Measurements from ENCODE around the gene MYO5B. TPM values are rescaled to one million over a fixed set of nuclear protein-coding genes. Genes with fewer than 3 reads are reported as not detected.
"Not testable (repeated sequence)": the region's sequence is repeated elsewhere in the genome, so short reads cannot be mapped to it uniquely, and the experiment has no call there.

The MYO5B gene
- total RNA-seq, 2 experiments from 2014 or later = not detected

GRCh38 chr18:49811151-49811938 is 383.6 kb downstream of the MYO5B start:
- ATAC-seq (ENCODE audit: low read depth) (no peak), DNase-seq (no peak)
- Mint-ChIP-seq H3K4me1 (peaks cover 42% of the 10 kb centered on the region), H3K27ac (no peak overlapping the region), H3K27me3 (no peaks in the 10 kb centered on the region), H3K36me3 (peaks cover 52% of the 10 kb centered on the region), H3K4me3 (peak overlapping the region; percentile 93), H3K9me3 (peaks cover 10% of the 10 kb centered on the region)
- POLR2A ChIA-PET = interaction anchor here (0.7 to 1.7 kb wide), 3 partner anchors 9 to 301 kb away, joined by 3 to 8 read pairs (median 5); no protein-coding TSS in a partner anchor

GRCh38 chr18:49808553-49809191 is 386.3 kb downstream of the MYO5B start:
- H3K27me3 Mint-ChIP-seq; DNase-seq; H3K4me3 Mint-ChIP-seq; POLR2A ChIA-PET; H3K27ac Mint-ChIP-seq; H3K9me3 Mint-ChIP-seq; ATAC-seq (ENCODE audit: low read depth): not testable (repeated sequence)
- peaks cover 45% of the 10 kb centered on the region for H3K4me1 Mint-ChIP-seq
- peaks cover 51% of the 10 kb centered on the region for H3K36me3 Mint-ChIP-seq

- no peak for ATAC-seq (ENCODE audit: low read depth)
- peaks cover 55% of the 10 kb centered on the region for H3K36me3 Mint-ChIP-seq
- POLR2A ChIA-PET = no interaction called here
- no peak for DNase-seq
- no peak overlapping the region for H3K4me3 Mint-ChIP-seq
- H3K27ac Mint-ChIP-seq = no peak overlapping the region
- peaks cover 23% of the 10 kb centered on the region for H3K4me1 Mint-ChIP-seq
- peaks cover 6% of the 10 kb centered on the region for H3K9me3 Mint-ChIP-seq
- no peaks in the 10 kb centered on the region for H3K27me3 Mint-ChIP-seq
Observed at GRCh38 chr18:49804096-49804495, 390.9 kb downstream of the MYO5B start.

GRCh38 chr18:49802623-49803022 is 392.3 kb downstream of the MYO5B start:
- DNase-seq (no peak), ATAC-seq (ENCODE audit: low read depth) (no peak)
- Mint-ChIP-seq H3K9me3 (no peaks in the 10 kb centered on the region), H3K4me1 (peaks cover 23% of the 10 kb centered on the region), H3K36me3 (peaks cover 49% of the 10 kb centered on the region), H3K27me3 (no peaks in the 10 kb centered on the region), H3K4me3 (no peak overlapping the region), H3K27ac (no peak overlapping the region)
- POLR2A ChIA-PET = no interaction called here

GRCh38 chr18:49800491-49800890 is 394.5 kb downstream of the MYO5B start:
- H3K9me3 Mint-ChIP-seq; H3K4me3 Mint-ChIP-seq; ATAC-seq (ENCODE audit: low read depth); DNase-seq; POLR2A ChIA-PET; H3K27ac Mint-ChIP-seq; H3K27me3 Mint-ChIP-seq: not testable (repeated sequence)
- H3K36me3 Mint-ChIP-seq = peaks cover 50% of the 10 kb centered on the region
- peaks cover 31% of the 10 kb centered on the region for H3K4me1 Mint-ChIP-seq

- DNase-seq; H3K27me3 Mint-ChIP-seq; ATAC-seq (ENCODE audit: low read depth); H3K9me3 Mint-ChIP-seq; POLR2A ChIA-PET; H3K27ac Mint-ChIP-seq; H3K4me3 Mint-ChIP-seq: not testable (repeated sequence)
- peaks cover 26% of the 10 kb centered on the region for H3K4me1 Mint-ChIP-seq
- H3K36me3 Mint-ChIP-seq = peaks cover 52% of the 10 kb centered on the region
Observed at GRCh38 chr18:49799806-49800205, 395.1 kb downstream of the MYO5B start.

- Mint-ChIP-seq H3K27me3 (no peaks in the 10 kb centered on the region), H3K27ac (no peak overlapping the region), H3K4me3 (no peak overlapping the region), H3K36me3 (peaks cover 49% of the 10 kb centered on the region), H3K9me3 (no peaks in the 10 kb centered on the region), H3K4me1 (peaks cover 18% of the 10 kb centered on the region)
- DNase-seq (no peak), ATAC-seq (ENCODE audit: low read depth) (no peak)
- POLR2A ChIA-PET = no interaction called here
Observed at GRCh38 chr18:49798001-49798400, 396.9 kb downstream of the MYO5B start.

GRCh38 chr18:49795612-49796552 is 399.1 kb downstream of the MYO5B start:
- Mint-ChIP-seq H3K9me3 (no peaks in the 10 kb centered on the region), H3K4me3 (peak overlapping the region; percentile 30), H3K27me3 (no peaks in the 10 kb centered on the region), H3K4me1 (peaks cover 20% of the 10 kb centered on the region), H3K36me3 (peaks cover 54% of the 10 kb centered on the region), H3K27ac (peak overlapping the region; percentile 3)
- ATAC-seq (ENCODE audit: low read depth) (no peak), DNase-seq (no peak)
- POLR2A ChIA-PET = interaction anchor here (0.9 to 1.0 kb wide), 2 partner anchors 17 to 63 kb away, joined by 4 to 5 read pairs; no protein-coding TSS in a partner anchor

- Mint-ChIP-seq H3K27ac (no peak overlapping the region), H3K9me3 (no peaks in the 10 kb centered on the region), H3K4me3 (no peak overlapping the region), H3K36me3 (peaks cover 58% of the 10 kb centered on the region), H3K27me3 (no peaks in the 10 kb centered on the region), H3K4me1 (peaks cover 20% of the 10 kb centered on the region)
- DNase-seq (no peak), ATAC-seq (ENCODE audit: low read depth) (no peak)
- POLR2A ChIA-PET = interaction anchor here (0.9 to 1.0 kb wide), 2 partner anchors 19 to 64 kb away, joined by 3 to 4 read pairs; partner anchors contain the start of gene ACAA2
Observed at GRCh38 chr18:49794743-49795142, 400.2 kb downstream of the MYO5B start.

- not testable (repeated sequence) for ATAC-seq (ENCODE audit: low read depth); H3K27me3 Mint-ChIP-seq; H3K4me3 Mint-ChIP-seq; H3K27ac Mint-ChIP-seq; H3K9me3 Mint-ChIP-seq; DNase-seq
- POLR2A ChIA-PET = interaction anchor here (0.8 to 1.1 kb wide), 3 partner anchors 23 to 30 kb away, joined by 3 read pairs; partner anchors contain the start of gene ACAA2
- Mint-ChIP-seq H3K36me3 (peaks cover 60% of the 10 kb centered on the region), H3K4me1 (peaks cover 29% of the 10 kb centered on the region)
Observed at GRCh38 chr18:49789560-49790134, 405.3 kb downstream of the MYO5B start.

GRCh38 chr18:49788327-49788898 is 406.5 kb downstream of the MYO5B start:
- Mint-ChIP-seq H3K27ac (peak overlapping the region; percentile 70), H3K9me3 (no peaks in the 10 kb centered on the region), H3K4me3 (peak overlapping the region; percentile 53), H3K4me1 (peaks cover 33% of the 10 kb centered on the region), H3K27me3 (no peaks in the 10 kb centered on the region), H3K36me3 (peaks cover 66% of the 10 kb centered on the region)
- POLR2A ChIA-PET = interaction anchor here (0.8 to 1.0 kb wide), 2 partner anchors 24 to 31 kb away, joined by 3 read pairs; no protein-coding TSS in a partner anchor
- DNase-seq (no peak), ATAC-seq (ENCODE audit: low read depth) (peak; percentile 53)

GRCh38 chr18:49786019-49786720 is 408.8 kb downstream of the MYO5B start:
- H3K4me1 Mint-ChIP-seq = peaks cover 31% of the 10 kb centered on the region
- H3K36me3 Mint-ChIP-seq = peaks cover 64% of the 10 kb centered on the region
- peak; percentile 53 for ATAC-seq (ENCODE audit: low read depth)
- no peak overlapping the region for H3K27ac Mint-ChIP-seq
- POLR2A ChIA-PET = no interaction called here
- peak overlapping the region; percentile 29 for H3K4me3 Mint-ChIP-seq
- H3K27me3 Mint-ChIP-seq = no peaks in the 10 kb centered on the region
- no peaks in the 10 kb centered on the region for H3K9me3 Mint-ChIP-seq
- no peak for DNase-seq

Measured in activated naive CD8-positive, alpha-beta T cell treated with anti-CD3 and anti-CD28 coated beads, Interleukin-2, amount 10 ng/mL, durations not matched to agents 7 days and 5 days (primary cell).